Upper lobe of left lung (tissue), 6 donors: ENCODE measurements around the gene HBA1. TPM values are rescaled to one million over a fixed set of nuclear protein-coding genes. Genes with fewer than 3 reads are reported as not detected.
A peak's percentile ranks its signal among the peaks of the same experiment; 100 is the strongest.
"Not testable (repeated sequence)": the region's sequence is repeated elsewhere in the genome, so short reads cannot be mapped to it uniquely, and the experiment has no call there.

Experiments used
- ATAC-seq, 2 donors: fragments of 200-7000 bp; cut with Tn5 transposase; one replicate each; pipeline ENCODE4 v1.9.1; 2022; ENCODE audit warnings: mild to moderate bottlenecking in 2 of 2, moderate library complexity in 2 of 2; ENCODE audit not compliant: low FRiP score in 2 of 2
- DNase-seq, 2 donors: peaks; one replicate each; pipeline ENCODE4 v3.0.0-alpha.2; 2019 to 2020
- H3K27ac ChIP-seq, 4 donors: fragments of 200-600 bp; sonication (generic); one replicate each; pipeline ENCODE4 v1.5.1; 2016 to 2019
- H3K27me3 ChIP-seq, 4 donors: fragments of 200-600 bp; sonication (generic); one replicate each; pipeline ENCODE4 v1.5.1; 2017 to 2019
- H3K36me3 ChIP-seq, 4 donors: fragments of 200-600 bp; sonication (generic); one replicate each; pipeline ENCODE4 v1.5.1; 2016 to 2019
- H3K4me1 ChIP-seq, 4 donors: fragments of 200-600 bp; sonication (generic); one replicate each; pipeline ENCODE4 v1.5.1; 2018 to 2019
- H3K4me3 ChIP-seq, 4 donors: fragments of 200-600 bp; sonication (generic); one replicate each; pipeline ENCODE4 v1.5.1; 2017 to 2019; ENCODE audit warnings: mild to moderate bottlenecking in 2 of 4, moderate library complexity in 1 of 4
- H3K9me3 ChIP-seq, 4 donors: fragments of 200-600 bp; sonication (generic); one replicate each; pipeline ENCODE4 v1.5.1; 2018 to 2019
- EP300 ChIP-seq, 4 donors: sonication (generic); formaldehyde crosslinking; IDR thresholded peaks; one replicate each; pipeline ENCODE4 v1.5.1; 2017; ENCODE audit warnings: antibody characterized with exemption in 4 of 4, control low read depth in 2 of 4
- POLR2A ChIP-seq, 4 donors: fragments of 450-650 bp; IDR thresholded peaks; one replicate each; pipeline ENCODE4 v1.5.1; 2016 to 2017; ENCODE audit warnings: antibody characterized with exemption in 4 of 4, mild to moderate bottlenecking in 2 of 4
- POLR2AphosphoS5 ChIP-seq, 2 donors: sonication (generic); formaldehyde crosslinking; IDR thresholded peaks; one replicate each; pipeline ENCODE4 v1.5.1; 2017; ENCODE audit warnings: antibody characterized with exemption in 2 of 2
- WGBS, 2 donors: methylation state at CpG; one replicate each; pipeline ENCODE4 v1.1.5; 2017 to 2018; 5-methylcytosine and 5-hydroxymethylcytosine counted together
- total RNA-seq, 6 donors: library from RNA; depleted of rRNA in 4 of 6; stranded (reverse); fragments of >200 nt in 4 of 6; gene quantifications; one replicate each; pipeline versions ENCODE4 v1.1.0 to v1.2.1, GENCODE V29; 2016 to 2021
- TF ChIP-seq, protein P1 (sequence below), 6 experiments: fragments of 450-650 bp in 4 of 6; fragments of 200-600 bp in 2 of 6; sonication (generic) in 2 of 6; IDR thresholded peaks; one replicate each; pipeline ENCODE4 v1.5.1; 2016 to 2019; ENCODE audit warnings: antibody characterized with exemption in 6 of 6
- donor health status: DM: no; HTN: no; CAD: no; lungs with moderate emphysema.
- donor health status: DM: no; HTN: yes; CAD: no; lungs with severe emphysema.

The HBA1 gene
- total RNA-seq, 6 donors from 2014 or later, result 52.7 to 591 (median 286) TPM; not detected in 1

GRCh38 chr16:175011-175949 is 1.2 kb upstream of the HBA1 start:
- no peaks in the 10 kb centered on the region for H3K36me3 ChIP-seq
- peaks cover under 1 to 17% (median 5%) of the 10 kb centered on the region in 4 donors for H3K4me1 ChIP-seq
- H3K4me3 ChIP-seq, result no peak overlapping the region
- ATAC-seq, result no peak
- WGBS, 2 donors, result 25 to 26% methylated on average over 6 to 8 of the region's 8 CpGs
- no peak overlapping the region for H3K27ac ChIP-seq
- H3K27me3 ChIP-seq, result peaks cover 0 to 53% (median 22%) of the 10 kb centered on the region in 4 donors
- no peak for DNase-seq
- no peaks in the 10 kb centered on the region for H3K9me3 ChIP-seq
- no peak for TF ChIP-seq EP300 (IDR thresholded peaks at IDR 0.05)
- TF ChIP-seq, protein P1, sequence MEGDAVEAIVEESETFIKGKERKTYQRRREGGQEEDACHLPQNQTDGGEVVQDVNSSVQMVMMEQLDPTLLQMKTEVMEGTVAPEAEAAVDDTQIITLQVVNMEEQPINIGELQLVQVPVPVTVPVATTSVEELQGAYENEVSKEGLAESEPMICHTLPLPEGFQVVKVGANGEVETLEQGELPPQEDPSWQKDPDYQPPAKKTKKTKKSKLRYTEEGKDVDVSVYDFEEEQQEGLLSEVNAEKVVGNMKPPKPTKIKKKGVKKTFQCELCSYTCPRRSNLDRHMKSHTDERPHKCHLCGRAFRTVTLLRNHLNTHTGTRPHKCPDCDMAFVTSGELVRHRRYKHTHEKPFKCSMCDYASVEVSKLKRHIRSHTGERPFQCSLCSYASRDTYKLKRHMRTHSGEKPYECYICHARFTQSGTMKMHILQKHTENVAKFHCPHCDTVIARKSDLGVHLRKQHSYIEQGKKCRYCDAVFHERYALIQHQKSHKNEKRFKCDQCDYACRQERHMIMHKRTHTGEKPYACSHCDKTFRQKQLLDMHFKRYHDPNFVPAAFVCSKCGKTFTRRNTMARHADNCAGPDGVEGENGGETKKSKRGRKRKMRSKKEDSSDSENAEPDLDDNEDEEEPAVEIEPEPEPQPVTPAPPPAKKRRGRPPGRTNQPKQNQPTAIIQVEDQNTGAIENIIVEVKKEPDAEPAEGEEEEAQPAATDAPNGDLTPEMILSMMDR (IDR thresholded peaks at IDR 0.05), result no peak
- TF ChIP-seq POLR2AphosphoS5 (IDR thresholded peaks at IDR 0.05), result no peak
- TF ChIP-seq POLR2A (IDR thresholded peaks at IDR 0.05), result no peak

DNA sequence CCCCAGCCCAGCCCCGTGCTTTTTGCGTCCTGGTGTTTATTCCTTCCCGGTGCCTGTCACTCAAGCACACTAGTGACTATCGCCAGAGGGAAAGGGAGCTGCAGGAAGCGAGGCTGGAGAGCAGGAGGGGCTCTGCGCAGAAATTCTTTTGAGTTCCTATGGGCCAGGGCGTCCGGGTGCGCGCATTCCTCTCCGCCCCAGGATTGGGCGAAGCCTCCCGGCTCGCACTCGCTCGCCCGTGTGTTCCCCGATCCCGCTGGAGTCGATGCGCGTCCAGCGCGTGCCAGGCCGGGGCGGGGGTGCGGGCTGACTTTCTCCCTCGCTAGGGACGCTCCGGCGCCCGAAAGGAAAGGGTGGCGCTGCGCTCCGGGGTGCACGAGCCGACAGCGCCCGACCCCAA is 474 bp upstream of the HBA1 start:
- H3K36me3 ChIP-seq, H3K9me3 ChIP-seq, H3K27ac ChIP-seq, DNase-seq: not testable (repeated sequence)
- Histone ChIP-seq H3K4me1 (peaks cover 8 to 24% (median 12%) of the 10 kb centered on the region in 4 donors), H3K27me3 (peaks cover 0 to 58% (median 23%) of the 10 kb centered on the region in 4 donors), H3K4me3 (peak overlapping the region in 1 of 4 donors; percentile 19)
- peak in 1 of 2 donors; percentile 9 for ATAC-seq
- WGBS, 2 donors, result no CpG with 5 or more reads among the region's 39 CpGs

GRCh38 chr16:177394-177822 is 928 bp downstream of the HBA1 start:
- ATAC-seq (no peak), DNase-seq (no peak)
- H3K27me3 ChIP-seq, result peaks cover 0 to 53% (median 19%) of the 10 kb centered on the region in 4 donors
- no peak for TF ChIP-seq EP300 (IDR thresholded peaks at IDR 0.05)
- TF ChIP-seq, protein P1 (IDR thresholded peaks at IDR 0.05), result no peak
- TF ChIP-seq POLR2A (IDR thresholded peaks at IDR 0.05), result no peak
- TF ChIP-seq POLR2AphosphoS5 (IDR thresholded peaks at IDR 0.05), result no peak
- H3K4me1 ChIP-seq, result peaks cover 15 to 32% (median 18%) of the 10 kb centered on the region in 4 donors
- no peak overlapping the region for H3K4me3 ChIP-seq
- no peaks in the 10 kb centered on the region for H3K36me3 ChIP-seq
- WGBS, 2 donors, result 11 to 15% methylated on average over 9 to 13 of the region's 13 CpGs
- H3K27ac ChIP-seq, result no peak overlapping the region
- H3K9me3 ChIP-seq, result no peaks in the 10 kb centered on the region

DNA sequence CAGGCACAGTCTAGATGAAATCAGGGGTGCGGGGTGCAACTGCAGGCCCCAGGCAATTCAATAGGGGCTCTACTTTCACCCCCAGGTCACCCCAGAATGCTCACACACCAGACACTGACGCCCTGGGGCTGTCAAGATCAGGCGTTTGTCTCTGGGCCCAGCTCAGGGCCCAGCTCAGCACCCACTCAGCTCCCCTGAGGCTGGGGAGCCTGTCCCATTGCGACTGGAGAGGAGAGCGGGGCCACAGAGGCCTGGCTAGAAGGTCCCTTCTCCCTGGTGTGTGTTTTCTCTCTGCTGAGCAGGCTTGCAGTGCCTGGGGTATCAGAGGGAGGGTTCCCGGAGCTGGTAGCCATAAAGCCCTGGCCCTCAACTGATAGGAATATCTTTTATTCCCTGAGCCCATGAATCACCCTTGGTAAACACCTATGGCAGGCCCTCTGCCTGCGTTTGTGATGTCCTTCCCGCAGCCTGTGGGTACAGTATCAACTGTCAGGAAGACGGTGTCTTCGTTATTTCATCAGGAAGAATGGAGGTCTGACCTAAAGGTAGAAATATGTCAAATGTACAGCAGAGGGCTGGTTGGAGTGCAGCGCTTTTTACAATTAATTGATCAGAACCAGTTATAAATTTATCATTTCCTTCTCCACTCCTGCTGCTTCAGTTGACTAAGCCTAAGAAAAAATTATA is 1.6 kb downstream of the HBA1 start:
- DNase-seq, result no peak
- peaks cover 0 to 53% (median 19%) of the 10 kb centered on the region in 4 donors for H3K27me3 ChIP-seq
- ATAC-seq, result no peak
- no peaks in the 10 kb centered on the region for H3K9me3 ChIP-seq
- no peak overlapping the region for H3K4me3 ChIP-seq
- H3K36me3 ChIP-seq, result no peaks in the 10 kb centered on the region
- peaks cover 15 to 32% (median 18%) of the 10 kb centered on the region in 4 donors for H3K4me1 ChIP-seq
- TF ChIP-seq POLR2AphosphoS5 (IDR thresholded peaks at IDR 0.05), result no peak
- no peak for TF ChIP-seq POLR2A (IDR thresholded peaks at IDR 0.05)
- no peak for TF ChIP-seq EP300 (IDR thresholded peaks at IDR 0.05)
- TF ChIP-seq, protein P1 (IDR thresholded peaks at IDR 0.05), result no peak
- WGBS, 2 donors, result 55 to 67% methylated on average over 10 to 11 of the region's 11 CpGs
- H3K27ac ChIP-seq, result no peak overlapping the region

GRCh38 chr16:178668-179015 is 2.2 kb downstream of the HBA1 start:
- no peak overlapping the region for H3K27ac ChIP-seq
- ATAC-seq (no peak), DNase-seq (no peak)
- H3K9me3 ChIP-seq, result no peaks in the 10 kb centered on the region
- no peak overlapping the region for H3K4me3 ChIP-seq
- TF ChIP-seq EP300 (IDR thresholded peaks at IDR 0.05) (no peak), POLR2A (IDR thresholded peaks at IDR 0.05) (no peak), POLR2AphosphoS5 (IDR thresholded peaks at IDR 0.05) (no peak)
- TF ChIP-seq, protein P1 (IDR thresholded peaks at IDR 0.05), result no peak
- WGBS, 2 donors, result 85 to 89% methylated on average over 11 of the region's 11 CpGs
- H3K36me3 ChIP-seq, result no peaks in the 10 kb centered on the region
- H3K4me1 ChIP-seq, result peaks cover 15 to 32% (median 18%) of the 10 kb centered on the region in 4 donors
- peaks cover 0 to 51% (median 19%) of the 10 kb centered on the region in 4 donors for H3K27me3 ChIP-seq
